ENCODE data around the gene PHC2. TPM values are rescaled to one million over a fixed set of nuclear protein-coding genes. Genes with fewer than 3 reads are reported as not detected.

The PHC2 gene
- total RNA-seq, 1 experiment from 2014 or later = 9.4 TPM

DNA sequence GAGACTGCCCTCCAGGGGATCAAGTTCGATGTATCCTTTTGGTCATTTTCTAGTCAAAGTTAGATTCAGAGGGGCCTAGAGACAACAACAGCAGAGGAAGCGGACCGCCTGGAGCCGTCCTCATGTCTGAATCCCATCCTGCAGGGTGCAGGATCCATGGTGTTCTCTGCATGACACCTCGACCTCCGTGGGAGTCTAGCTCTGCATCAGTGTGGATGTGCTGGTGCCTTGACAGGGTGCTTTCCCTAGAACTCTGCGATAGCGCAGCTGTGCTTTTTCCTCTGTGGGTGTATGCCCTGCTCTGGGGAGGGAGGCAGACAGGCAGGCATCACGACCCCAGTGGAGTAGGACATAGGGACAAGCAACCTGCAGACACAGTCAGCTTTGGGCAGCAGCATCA lies 61.8 kb downstream of the PHC2 start:
- H4K20me1 ChIP-seq (ENCODE audit: control insufficient read depth, insufficient read depth, insufficient read length) = no peaks in the 10 kb centered on the region
- H3K4me2 ChIP-seq (ENCODE audit: insufficient read depth, insufficient read length, low read length) = no peak overlapping the region
- no peaks in the 10 kb centered on the region for H3K79me1 ChIP-seq (ENCODE audit: insufficient read depth, low read depth, low read length, poor library complexity, severe bottlenecking)
- no peak overlapping the region for H2BK12ac ChIP-seq (ENCODE audit: insufficient read length, low read depth, low read length)
- Mint-ChIP-seq H3K4me1 (peaks cover 27 to 39% of the 10 kb centered on the region in 2 experiments), H3K27me3 (ENCODE audit: low read depth) (peaks cover 15% of the 10 kb centered on the region), H3K27ac (no peak overlapping the region), H3K9me3 (peaks cover 0 to 2% of the 10 kb centered on the region in 2 experiments; a peak in 1 of 5 replicates), H3K4me3 (no peak overlapping the region), H3K36me3 (ENCODE audit: insufficient read depth in 1 of 3, low read depth in 3 of 3) (peaks cover 0 to 3% (median 0%) of the 10 kb centered on the region in 3 experiments; a peak in 1 of 7 replicates)
- no CpG with 5 or more reads among the region's 9 CpGs for WGBS (ENCODE audit: extremely low coverage, insufficient read length, low lambda C conversion rate)
- no peak overlapping the region for H3K9ac ChIP-seq (ENCODE audit: extremely low read depth, insufficient read length, low read length)
- no peaks in the 10 kb centered on the region for H3K9me3 ChIP-seq (ENCODE audit: control insufficient read depth, low read depth, low read length)
- H4K91ac ChIP-seq (ENCODE audit: insufficient read length, low read depth, low read length) = no peak overlapping the region
- H2AFZ ChIP-seq (ENCODE audit: low read length) = no peak overlapping the region
- no peak overlapping the region for H2BK120ac ChIP-seq (ENCODE audit: low read depth, low read length, poor library complexity, severe bottlenecking)
- no peak overlapping the region for H3K23ac ChIP-seq (ENCODE audit: insufficient read length, low read depth, low read length)
- no peak overlapping the region for H3K18ac ChIP-seq (ENCODE audit: insufficient read length, low read depth, low read length)
- H3T11ph ChIP-seq (ENCODE audit: low read length) = no peak overlapping the region
- H3K79me2 ChIP-seq (ENCODE audit: insufficient read depth, low read length) = no peaks in the 10 kb centered on the region
- H4K5ac ChIP-seq (ENCODE audit: insufficient read length, low read depth, low read length) = no peak overlapping the region
- no peak overlapping the region for H3K14ac ChIP-seq (ENCODE audit: insufficient read depth, low read length)
- H3K23me2 ChIP-seq (ENCODE audit: insufficient read length, low read depth, low read length, poor library complexity, severe bottlenecking) = no peaks in the 10 kb centered on the region
- no peak overlapping the region for H4K8ac ChIP-seq (replicated peaks; ENCODE audit: insufficient read length, low read depth, low read length)
- H2BK20ac ChIP-seq (ENCODE audit: low read depth, low read length, poor library complexity, severe bottlenecking) = no peak overlapping the region
- no peak overlapping the region for H3K4ac ChIP-seq (ENCODE audit: low read depth, low read length)
- DNase-seq = no peak
- no peak overlapping the region for H2BK15ac ChIP-seq (ENCODE audit: low read depth, low read length)
- TF ChIP-seq, protein P1, sequence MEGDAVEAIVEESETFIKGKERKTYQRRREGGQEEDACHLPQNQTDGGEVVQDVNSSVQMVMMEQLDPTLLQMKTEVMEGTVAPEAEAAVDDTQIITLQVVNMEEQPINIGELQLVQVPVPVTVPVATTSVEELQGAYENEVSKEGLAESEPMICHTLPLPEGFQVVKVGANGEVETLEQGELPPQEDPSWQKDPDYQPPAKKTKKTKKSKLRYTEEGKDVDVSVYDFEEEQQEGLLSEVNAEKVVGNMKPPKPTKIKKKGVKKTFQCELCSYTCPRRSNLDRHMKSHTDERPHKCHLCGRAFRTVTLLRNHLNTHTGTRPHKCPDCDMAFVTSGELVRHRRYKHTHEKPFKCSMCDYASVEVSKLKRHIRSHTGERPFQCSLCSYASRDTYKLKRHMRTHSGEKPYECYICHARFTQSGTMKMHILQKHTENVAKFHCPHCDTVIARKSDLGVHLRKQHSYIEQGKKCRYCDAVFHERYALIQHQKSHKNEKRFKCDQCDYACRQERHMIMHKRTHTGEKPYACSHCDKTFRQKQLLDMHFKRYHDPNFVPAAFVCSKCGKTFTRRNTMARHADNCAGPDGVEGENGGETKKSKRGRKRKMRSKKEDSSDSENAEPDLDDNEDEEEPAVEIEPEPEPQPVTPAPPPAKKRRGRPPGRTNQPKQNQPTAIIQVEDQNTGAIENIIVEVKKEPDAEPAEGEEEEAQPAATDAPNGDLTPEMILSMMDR (conservative IDR thresholded peaks at IDR 0.05) = no peak
- H3K56ac ChIP-seq (ENCODE audit: insufficient read length, low read depth, low read length) = no peak overlapping the region
- no peak overlapping the region for H2BK5ac ChIP-seq (ENCODE audit: insufficient read length, low read length)
- no peak overlapping the region for H3K27ac ChIP-seq (ENCODE audit: insufficient read length, low read depth, low read length)
- H3K27me3 ChIP-seq (ENCODE audit: insufficient read depth, low read length) = no peaks in the 10 kb centered on the region
- H3K4me1 ChIP-seq (ENCODE audit: insufficient read depth, low read length) = peaks cover 7% of the 10 kb centered on the region; the same call in 1 of the 2 replicates
- no peak overlapping the region for H2AK5ac ChIP-seq (ENCODE audit: insufficient read length, low read length)

Measured in H9 (cell line).